GM21360 (cell line): ENCODE measurements around the gene ING1.
A peak's percentile ranks its signal among the peaks of the same experiment; 100 is the strongest.
"Not testable (repeated sequence)": the region's sequence is repeated elsewhere in the genome, so short reads cannot be mapped to it uniquely, and the experiment has no call there.

ENCODE experiments used
- ATAC-seq: cut with Tn5 transposase; IDR thresholded peaks from one replicate; pipeline ENCODE4 v1.9.1; 2021; ENCODE audit warnings: mild to moderate bottlenecking, moderate library complexity; ENCODE audit not compliant: unreplicated experiment

Gene ING1

GRCh38 chr13:110690516-110690915, 23.0 kb upstream of the ING1 start:
- no peak for ATAC-seq

GRCh38 chr13:110695774-110696173, 17.7 kb upstream of the ING1 start:
- ATAC-seq = not testable (repeated sequence)

GRCh38 chr13:110696776-110697175, 16.7 kb upstream of the ING1 start:
- ATAC-seq = no peak

GRCh38 chr13:110697842-110698241, 15.7 kb upstream of the ING1 start:
- no peak for ATAC-seq

GRCh38 chr13:110698689-110699088, 14.8 kb upstream of the ING1 start:
- ATAC-seq = peak; percentile 70

- no peak for ATAC-seq
Measured at GRCh38 chr13:110699148-110700145, 14.1 kb upstream of the ING1 start.

- ATAC-seq = no peak
Measured at GRCh38 chr13:110700186-110700585, 13.3 kb upstream of the ING1 start.

- no peak for ATAC-seq
Measured at GRCh38 chr13:110700641-110701040, 12.9 kb upstream of the ING1 start.

GRCh38 chr13:110701061-110701460, 12.4 kb upstream of the ING1 start:
- not testable (repeated sequence) for ATAC-seq

GRCh38 chr13:110702089-110702488, 11.4 kb upstream of the ING1 start:
- no peak for ATAC-seq

GRCh38 chr13:110702591-110703526, 10.6 kb upstream of the ING1 start:
- no peak for ATAC-seq

GRCh38 chr13:110705356-110705825, 8.1 kb upstream of the ING1 start:
- ATAC-seq = no peak

- ATAC-seq = peak; percentile 92
Measured at GRCh38 chr13:110705826-110706569, 7.5 kb upstream of the ING1 start, which contains the start of gene CARS2. CARS2 (minus strand) TSS chr13:110706116; CDS start chr13:110706093, 23 bp downstream.

GRCh38 chr13:110706570-110707372, 6.7 kb upstream of the ING1 start:
- ATAC-seq = peak; percentile 8

GRCh38 chr13:110712081-110712848, 1.2 kb upstream of the ING1 start:
- ATAC-seq = peak; percentile 29

- ATAC-seq = peak; percentile 47
Measured at GRCh38 chr13:110712849-110713641, 455 bp upstream of the ING1 start.

GRCh38 chr13:110713981-110714796, 689 bp downstream of the ING1 start:
- no peak for ATAC-seq
